MCF 10A (cell line): ENCODE results near the gene PLS1. TPM values are rescaled to one million over a fixed set of nuclear protein-coding genes. Genes with fewer than 3 reads are reported as not detected.
A peak's percentile ranks its signal among the peaks of the same experiment; 100 is the strongest.
"Not testable (repeated sequence)": the region's sequence is repeated elsewhere in the genome, so short reads cannot be mapped to it uniquely, and the experiment has no call there.

Source experiments
- BruUV-seq: library from RNA; stranded (reverse); fragments of 400-500 nt; replicated peaks from 2 replicates; lab custom pipeline; 2021; lab: Mats Ljungman, UMichigan
- CTCF ChIA-PET: fragments of 300-600 bp; sonication (Branson Sonifier 250); formaldehyde crosslinking; extraction: SDS; loops from one replicate; lab custom pipeline; 2021; ENCODE audit warnings: antibody characterized with exemption, inconsistent platforms; lab: Yijun Ruan, JAX
- POLR2A ChIA-PET: fragments of 300-600, 350-650 bp; sonication (Branson Sonifier 250); formaldehyde crosslinking; extraction: SDS; loops from one replicate; lab custom pipeline; 2020; ENCODE audit warnings: antibody characterized with exemption, inconsistent platforms; lab: Yijun Ruan, JAX
- DNase-seq: peaks from one replicate; pipeline ENCODE4 v3.0.0-alpha.2; 2018; ENCODE audit not compliant: unreplicated experiment
- H3K27ac Mint-ChIP-seq: one replicate; pipeline ENCODE4 v1.8.0; 2022; ENCODE audit warnings: mild to moderate bottlenecking, low read depth, mixed read lengths; ENCODE audit not compliant: unreplicated experiment
- H3K27me3 Mint-ChIP-seq: one replicate; pipeline ENCODE4 v1.8.0; 2022; ENCODE audit warnings: mixed read lengths; ENCODE audit not compliant: insufficient read depth, unreplicated experiment
- H3K36me3 Mint-ChIP-seq: one replicate; pipeline ENCODE4 v1.8.0; 2022; ENCODE audit warnings: mild to moderate bottlenecking, moderate library complexity, mixed read lengths; ENCODE audit not compliant: insufficient read depth, unreplicated experiment
- H3K4me1 Mint-ChIP-seq: one replicate; pipeline ENCODE4 v1.8.0; 2022; ENCODE audit warnings: mixed read lengths; ENCODE audit not compliant: insufficient read depth, unreplicated experiment
- H3K4me3 Mint-ChIP-seq: one replicate; pipeline ENCODE4 v1.8.0; 2022; ENCODE audit warnings: mild to moderate bottlenecking, moderate library complexity, mixed read lengths; ENCODE audit not compliant: unreplicated experiment
- H3K9me3 Mint-ChIP-seq: one replicate; pipeline ENCODE4 v1.8.0; 2022; ENCODE audit warnings: mixed read lengths; ENCODE audit not compliant: unreplicated experiment
- CTCF ChIP-seq: fragments of 200-600 bp; IDR thresholded peaks from one replicate; pipeline ENCODE4 v1.8.0; 2022; ENCODE audit warnings: antibody characterized with exemption, mild to moderate bottlenecking; ENCODE audit not compliant: unreplicated experiment
- intact Hi-C: fragments of 100-400 bp; cut with micrococcal nuclease; formaldehyde crosslinking; loops from 2 replicates; pipeline ENCODE4 v1.14.1; 2022
- total RNA-seq: library from RNA; stranded (reverse); gene quantifications from 2 replicates; pipeline ENCODE4 v1.2.3, GENCODE V29; 2022

PLS1 gene
- total RNA-seq, 1 experiment from 2014 or later: 7.3 TPM

DNA sequence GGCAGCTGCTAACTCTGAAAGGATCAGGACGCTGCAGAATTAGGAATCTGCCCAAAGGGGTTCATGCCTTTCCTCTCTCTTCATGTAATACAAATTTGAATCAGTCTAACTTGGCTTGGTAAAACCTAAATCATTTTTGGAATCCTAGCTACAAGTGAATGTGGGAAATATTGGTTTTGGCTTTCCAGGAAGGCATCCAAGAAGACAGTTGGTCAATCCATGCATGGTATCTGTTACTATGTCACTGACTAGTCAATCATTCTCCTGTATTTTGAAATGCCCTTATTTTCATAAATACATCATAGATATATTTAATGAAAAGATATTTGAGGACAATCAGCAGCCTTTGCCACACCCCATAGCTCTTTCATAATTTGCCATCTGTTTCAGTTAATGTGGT is 7.5 kb upstream of the PLS1 start:
- peaks cover 6% of the 10 kb centered on the region for H3K4me1 Mint-ChIP-seq
- CTCF ChIA-PET: interaction anchor here (0.6 to 6.6 kb wide), 5 partner anchors 92 to 406 kb away, joined by 3 to 92 read pairs (median 6); no protein-coding TSS in a partner anchor
- peaks cover 6% of the 10 kb centered on the region for H3K27me3 Mint-ChIP-seq
- POLR2A ChIA-PET: interaction anchor here (0.5 to 3.9 kb wide), 4 partner anchors 10 to 427 kb away, joined by 3 to 24 read pairs (median 4); partner anchors contain the start of genes ATR and U2SURP
- intact Hi-C loops: loop anchor here (5.0 kb wide), 1 partner anchor 1174 kb away; no protein-coding TSS in a partner anchor
- H3K36me3 Mint-ChIP-seq: no peaks in the 10 kb centered on the region
- BruUV-seq: no TSS peak
- no peak for TF ChIP-seq CTCF
- H3K27ac Mint-ChIP-seq: no peak overlapping the region
- no peak overlapping the region for H3K4me3 Mint-ChIP-seq
- H3K9me3 Mint-ChIP-seq: no peaks in the 10 kb centered on the region
- no peak for DNase-seq

DNA sequence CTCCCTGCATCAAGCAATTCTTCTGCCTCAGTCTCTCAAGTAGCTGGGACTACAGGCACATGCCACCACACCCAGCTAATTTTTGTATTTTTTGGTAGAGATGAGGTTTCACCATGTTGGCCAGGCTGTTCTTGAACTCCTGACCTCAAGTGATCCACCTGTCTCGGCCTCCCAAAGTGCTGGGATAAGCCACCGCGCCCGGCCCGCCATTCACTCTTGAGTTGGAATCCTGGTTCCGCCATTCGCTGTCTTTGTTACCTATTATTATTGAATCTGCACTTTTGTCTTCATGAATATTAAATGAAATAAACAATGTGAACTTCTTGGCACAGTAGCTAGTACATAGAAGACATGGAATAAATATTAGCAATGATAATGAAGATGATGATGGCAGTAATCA is 3.9 kb upstream of the PLS1 start:
- ChIA-PET CTCF (interaction anchor here (0.6 to 6.6 kb wide), 7 partner anchors 54 to 423 kb away, joined by 3 to 92 read pairs (median 4); no protein-coding TSS in a partner anchor), POLR2A (interaction anchor here (1.1 to 2.1 kb wide), 2 partner anchors 9 to 14 kb away, joined by 4 to 10 read pairs; partner anchors contain the start of gene ATR)
- H3K27me3 Mint-ChIP-seq, H3K9me3 Mint-ChIP-seq, H3K4me3 Mint-ChIP-seq, intact Hi-C loops, BruUV-seq, H3K36me3 Mint-ChIP-seq, H3K4me1 Mint-ChIP-seq, H3K27ac Mint-ChIP-seq, DNase-seq: not testable (repeated sequence)

- no peaks in the 10 kb centered on the region for H3K27me3 Mint-ChIP-seq
- peaks cover 12% of the 10 kb centered on the region for H3K4me1 Mint-ChIP-seq
- POLR2A ChIA-PET: interaction anchor here (1.0 to 5.0 kb wide), 4 partner anchors 16 to 129 kb away, joined by 3 to 76 read pairs (median 17); partner anchors contain the start of genes ATR and TRPC1
- BruUV-seq: no TSS peak
- peaks cover 2% of the 10 kb centered on the region for H3K36me3 Mint-ChIP-seq
- intact Hi-C loops: loop anchor here (2.0 to 5.0 kb wide), 2 partner anchors 52 to 400 kb away; no protein-coding TSS in a partner anchor
- H3K9me3 Mint-ChIP-seq: no peaks in the 10 kb centered on the region
- TF ChIP-seq CTCF: no peak
- H3K27ac Mint-ChIP-seq: peak overlapping the region; percentile 94
- CTCF ChIA-PET: no interaction called here
- DNase-seq: no peak
- peak overlapping the region; percentile 96 for H3K4me3 Mint-ChIP-seq
Observed at GRCh38 chr3:142595141-142595540, 1.1 kb upstream of the PLS1 start.

DNA sequence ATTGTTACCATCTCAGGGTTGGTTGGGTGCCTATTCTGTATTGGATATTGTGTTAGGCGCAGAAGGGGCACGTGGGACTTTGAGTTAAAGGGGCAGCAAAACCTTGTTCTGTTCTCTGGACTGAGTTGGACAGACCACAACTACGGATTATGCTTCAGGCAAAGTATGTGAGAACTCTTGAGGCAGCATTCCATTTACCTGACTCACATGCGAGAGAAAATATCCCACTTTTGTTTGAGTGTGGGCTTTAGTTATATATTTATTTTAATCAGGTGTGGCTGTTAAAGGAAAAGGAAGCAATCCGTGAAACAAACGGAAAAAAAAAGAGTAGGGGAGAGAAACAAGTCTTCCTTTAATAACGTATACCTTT is 627 bp upstream of the PLS1 start:
- peaks cover 12% of the 10 kb centered on the region for H3K4me1 Mint-ChIP-seq
- DNase-seq: peak; percentile 40
- H3K9me3 Mint-ChIP-seq: no peaks in the 10 kb centered on the region
- ChIA-PET CTCF (interaction anchor here (1.0 kb wide), 1 partner anchor 9 kb away, joined by 4 read pairs; no protein-coding TSS in a partner anchor), POLR2A (interaction anchor here (0.9 to 5.0 kb wide), 11 partner anchors 8 to 406 kb away, joined by 3 to 76 read pairs (median 12); partner anchors contain the start of genes ATR, TRPC1 and U2SURP)
- peak overlapping the region; percentile 94 for H3K27ac Mint-ChIP-seq
- intact Hi-C loops: loop anchor here (2.0 to 5.0 kb wide), 2 partner anchors 52 to 399 kb away; no protein-coding TSS in a partner anchor
- H3K27me3 Mint-ChIP-seq: no peaks in the 10 kb centered on the region
- TSS peak; percentile 88 for BruUV-seq
- TF ChIP-seq CTCF: no peak
- H3K4me3 Mint-ChIP-seq: peak overlapping the region; percentile 96
- H3K36me3 Mint-ChIP-seq: peaks cover 6% of the 10 kb centered on the region
